H7 (cell line): ENCODE results near the gene PIK3AP1. TPM values are rescaled to one million over a fixed set of nuclear protein-coding genes. Genes with fewer than 3 reads are reported as not detected.

ENCODE experiments used
- DNase-seq: peaks from one replicate; pipeline ENCODE4 v3.0.0; 2012
- H3K27me3 ChIP-seq: 2 replicates; pipeline ENCODE4 v1.6.0; 2011; ENCODE audit warnings: mild to moderate bottlenecking, low read length; ENCODE audit not compliant: control insufficient read depth, insufficient read depth
- H3K36me3 ChIP-seq: replicated peaks from 2 replicates; pipeline ENCODE4 v1.5.1; 2011; ENCODE audit warnings: low read length; ENCODE audit not compliant: control insufficient read depth, insufficient read depth
- H3K4me3 ChIP-seq: 2 replicates; pipeline ENCODE4 v1.5.1; 2011; ENCODE audit warnings: low read depth, mild to moderate bottlenecking, control low read depth, low read length, moderate library complexity; ENCODE audit not compliant: insufficient read depth
- total RNA-seq: library from RNA; depleted of rRNA; stranded (reverse); fragments of >200 nt; shearing (Covaris generic); gene quantifications from 2 replicates; pipeline ENCODE4 v1.2.3, GENCODE V29; 2014

Gene PIK3AP1
- total RNA-seq, 1 experiment from 2014 or later = 1.4 TPM

DNA sequence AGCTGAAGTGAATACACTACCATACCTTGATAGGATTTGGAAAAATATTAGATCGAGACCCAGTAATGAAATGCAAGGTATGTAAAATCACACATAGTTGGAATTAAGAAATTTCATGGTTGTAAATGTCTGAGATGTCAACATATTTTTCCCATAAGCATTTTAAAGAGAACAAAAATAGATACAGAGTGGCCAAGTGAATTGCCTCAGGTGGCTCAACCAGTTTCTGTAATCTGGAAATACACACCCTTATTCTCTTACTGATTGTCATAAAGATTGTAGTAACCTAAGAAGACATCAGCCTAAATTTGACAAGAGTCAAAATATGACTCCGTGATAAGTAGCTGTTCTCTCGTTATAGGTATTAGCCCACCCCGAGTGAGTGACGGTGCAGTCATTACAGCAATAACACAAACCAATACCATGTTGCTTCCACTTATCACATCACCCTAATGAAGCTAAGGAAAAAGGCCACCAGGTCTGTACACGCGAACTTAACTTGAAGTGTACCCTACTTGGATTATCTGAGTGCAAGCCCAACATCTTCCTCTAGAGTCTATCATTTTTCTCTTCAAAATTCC, 23.4 kb downstream of the PIK3AP1 start:
- H3K36me3 ChIP-seq = no peaks in the 10 kb centered on the region
- no peaks in the 10 kb centered on the region for H3K27me3 ChIP-seq
- no peak for DNase-seq

GRCh38 chr10:96695975-96696634, 24.2 kb downstream of the PIK3AP1 start:
- Histone ChIP-seq H3K36me3 (no peaks in the 10 kb centered on the region), H3K4me3 (no peak overlapping the region), H3K27me3 (no peaks in the 10 kb centered on the region)
- DNase-seq = no peak

More for the DNA sequence above, 23.4 kb downstream of the PIK3AP1 start:
- no peak overlapping the region for H3K4me3 ChIP-seq

DNA sequence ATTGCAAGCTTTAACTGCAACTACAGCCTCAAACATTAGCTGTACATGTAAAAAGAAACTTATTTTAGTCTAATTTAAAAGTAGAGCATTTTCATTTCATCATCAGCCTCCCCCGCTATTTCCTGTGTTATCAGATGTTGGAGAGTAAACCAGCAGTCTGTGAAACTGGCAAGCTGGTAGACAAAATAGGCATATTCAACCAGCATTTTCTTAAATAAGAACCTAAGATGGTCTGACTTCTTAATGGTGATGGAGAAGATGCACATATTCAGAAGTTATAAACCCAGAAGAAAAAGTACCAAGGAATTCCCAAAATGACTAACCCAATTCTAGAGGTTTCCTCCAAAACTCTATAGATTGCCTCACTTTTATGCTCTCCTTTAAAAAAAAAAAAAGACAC, 24.9 kb downstream of the PIK3AP1 start:
- Histone ChIP-seq H3K27me3 (no peaks in the 10 kb centered on the region), H3K36me3 (no peaks in the 10 kb centered on the region), H3K4me3 (no peak overlapping the region)
- DNase-seq = no peak

GRCh38 chr10:96693431-96693830, 26.9 kb downstream of the PIK3AP1 start:
- no peak for DNase-seq
- Histone ChIP-seq H3K4me3 (no peak overlapping the region), H3K36me3 (no peaks in the 10 kb centered on the region), H3K27me3 (no peaks in the 10 kb centered on the region)

GRCh38 chr10:96692427-96692826, 27.9 kb downstream of the PIK3AP1 start:
- Histone ChIP-seq H3K27me3 (no peaks in the 10 kb centered on the region), H3K36me3 (no peaks in the 10 kb centered on the region), H3K4me3 (no peak overlapping the region)
- DNase-seq = no peak

DNA sequence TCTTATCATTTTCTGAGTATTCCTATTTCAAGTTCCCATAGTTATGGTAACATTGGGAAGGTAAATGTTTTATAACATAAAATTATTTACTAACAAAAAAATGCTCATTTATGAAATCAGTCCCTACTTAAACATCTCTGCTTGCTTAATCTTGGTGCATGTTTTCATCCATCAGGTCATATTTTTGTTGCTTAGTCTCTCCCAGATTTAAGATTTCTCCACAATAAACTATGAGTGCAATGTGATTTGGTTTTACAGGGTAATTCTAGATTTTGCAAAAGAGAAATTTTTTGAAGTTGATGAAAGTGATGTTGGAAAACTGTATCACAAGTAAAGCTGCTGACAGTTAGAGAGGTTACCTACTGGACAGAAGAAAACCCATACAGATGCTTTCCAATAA, 28.6 kb downstream of the PIK3AP1 start:
- no peaks in the 10 kb centered on the region for H3K27me3 ChIP-seq
- no peak for DNase-seq
- H3K4me3 ChIP-seq = no peak overlapping the region
- H3K36me3 ChIP-seq = no peaks in the 10 kb centered on the region

GRCh38 chr10:96690755-96691730, 29.3 kb downstream of the PIK3AP1 start:
- peak; percentile 46 for DNase-seq
- H3K4me3 ChIP-seq = no peak overlapping the region
- H3K36me3 ChIP-seq = no peaks in the 10 kb centered on the region
- H3K27me3 ChIP-seq = no peaks in the 10 kb centered on the region

DNA sequence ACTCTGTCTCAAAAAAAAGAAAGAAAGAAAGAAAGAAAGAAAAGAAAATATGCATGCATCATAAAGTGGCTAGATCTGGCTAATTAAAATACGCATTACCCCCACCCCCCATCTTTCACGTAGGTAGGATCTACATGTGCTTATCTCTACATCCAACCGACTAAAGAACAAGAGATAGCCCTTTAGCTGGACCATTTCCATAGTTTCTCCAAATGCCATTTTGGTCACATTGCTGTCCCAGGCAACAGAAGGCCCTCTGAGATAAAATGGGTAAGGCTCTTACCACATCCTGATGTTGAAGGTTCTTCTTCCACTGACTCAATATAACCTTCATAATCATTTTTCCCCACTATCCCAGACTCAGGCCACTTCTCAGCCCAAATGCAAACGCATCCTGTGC, 31.5 kb downstream of the PIK3AP1 start:
- no peaks in the 10 kb centered on the region for H3K36me3 ChIP-seq
- no peak for DNase-seq

DNA sequence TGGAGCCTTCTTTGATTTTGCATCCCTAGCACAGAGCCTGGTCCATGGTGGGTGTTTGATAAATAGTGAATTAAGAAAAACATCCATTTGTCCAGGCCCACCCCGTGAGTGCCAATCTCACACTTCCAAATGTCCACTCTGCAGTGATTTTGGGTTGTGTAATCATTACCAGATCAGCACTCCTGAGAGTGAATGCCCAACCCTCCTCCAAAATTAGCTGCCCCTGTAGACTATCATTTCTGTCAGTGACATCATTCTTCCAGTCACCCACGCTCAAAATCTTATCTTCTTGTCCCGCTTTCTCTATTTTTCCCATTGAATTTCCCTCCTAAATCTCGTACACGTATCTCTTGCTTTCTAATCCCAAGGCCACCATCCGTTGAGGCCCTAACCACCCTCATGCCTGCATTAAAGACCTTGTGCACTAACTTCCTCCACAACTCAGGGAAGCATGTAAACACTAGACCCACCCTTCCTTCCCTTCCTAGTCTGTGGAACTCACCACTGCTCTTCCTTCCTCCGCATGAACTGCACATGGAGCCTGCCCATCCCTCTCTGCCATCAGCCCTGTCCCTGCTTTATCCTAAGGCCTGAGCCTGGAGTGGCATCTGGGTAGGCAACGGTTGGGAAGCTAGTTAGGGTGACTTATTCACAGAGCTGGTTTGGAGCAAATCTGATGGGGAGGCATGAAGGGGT, 32.8 kb downstream of the PIK3AP1 start:
- Histone ChIP-seq H3K4me3 (no peak overlapping the region), H3K36me3 (no peaks in the 10 kb centered on the region), H3K27me3 (no peaks in the 10 kb centered on the region)
- DNase-seq = no peak

More for the DNA sequence above, 31.5 kb downstream of the PIK3AP1 start:
- no peaks in the 10 kb centered on the region for H3K27me3 ChIP-seq
- no peak overlapping the region for H3K4me3 ChIP-seq

DNA sequence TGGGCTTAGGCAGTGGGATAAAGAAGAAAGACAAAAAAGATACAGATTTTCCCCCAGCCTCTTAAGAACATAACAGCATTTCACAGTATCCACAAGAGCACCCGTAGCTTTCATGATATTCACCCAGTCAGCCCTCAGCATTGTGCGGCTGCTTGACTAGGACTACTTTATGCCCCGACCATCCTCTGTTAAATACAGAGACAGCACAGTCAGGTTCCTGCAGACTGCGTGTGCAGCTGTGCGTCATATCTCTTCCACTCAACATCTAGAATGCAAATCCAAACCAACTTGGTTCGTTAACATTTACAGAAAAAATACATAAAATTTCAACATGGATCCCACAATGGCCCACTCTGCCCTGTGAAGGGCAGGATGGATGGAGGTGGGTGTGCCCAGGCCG, 33.8 kb downstream of the PIK3AP1 start:
- Histone ChIP-seq H3K27me3 (no peaks in the 10 kb centered on the region), H3K4me3 (no peak overlapping the region), H3K36me3 (no peaks in the 10 kb centered on the region)
- DNase-seq = no peak

DNA sequence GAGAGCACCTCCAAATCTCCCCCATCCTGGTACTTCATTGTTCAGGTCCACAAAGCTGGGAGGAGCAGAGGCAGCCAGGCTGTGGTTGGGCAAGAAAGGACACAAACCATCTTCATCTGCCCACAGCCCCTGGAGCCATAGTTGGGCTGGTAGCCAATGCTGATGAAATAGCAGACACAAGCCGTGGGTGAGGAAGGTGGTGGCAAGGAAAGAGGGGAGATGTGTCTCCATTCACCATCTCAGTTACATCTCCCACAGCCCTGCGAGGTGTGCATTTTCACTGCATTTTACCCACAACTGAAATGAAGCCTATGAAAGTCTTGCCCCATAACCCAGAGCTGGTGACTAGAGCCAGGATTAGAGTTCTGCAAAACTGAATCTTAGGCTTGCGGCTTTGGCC, 35.0 kb downstream of the PIK3AP1 start:
- Histone ChIP-seq H3K27me3 (no peaks in the 10 kb centered on the region), H3K36me3 (no peaks in the 10 kb centered on the region), H3K4me3 (no peak overlapping the region)
- DNase-seq = no peak

- H3K4me3 ChIP-seq = no peak overlapping the region
- no peak for DNase-seq
- no peaks in the 10 kb centered on the region for H3K36me3 ChIP-seq
- no peaks in the 10 kb centered on the region for H3K27me3 ChIP-seq
Observed at GRCh38 chr10:96684826-96685225, 35.5 kb downstream of the PIK3AP1 start.

DNA sequence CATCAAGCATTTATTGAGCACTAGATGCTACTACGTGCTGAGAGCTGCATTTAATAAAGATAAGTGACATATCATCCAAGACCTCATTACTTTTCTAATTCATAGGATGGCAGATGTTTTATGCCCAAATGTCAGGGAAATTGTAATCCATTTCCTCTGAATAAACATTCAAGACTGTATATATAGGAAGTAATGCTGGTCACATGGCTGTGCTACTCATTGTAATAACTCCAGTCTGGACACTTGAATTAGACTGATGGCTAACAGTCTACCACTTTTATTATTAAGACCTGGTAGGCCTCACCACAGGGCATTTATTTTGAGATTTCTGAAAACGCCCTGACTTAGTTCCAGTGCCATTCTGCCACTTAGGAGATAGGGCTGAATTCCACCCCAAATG, 36.6 kb downstream of the PIK3AP1 start:
- no peak for DNase-seq
- Histone ChIP-seq H3K4me3 (no peak overlapping the region), H3K36me3 (no peaks in the 10 kb centered on the region), H3K27me3 (no peaks in the 10 kb centered on the region)

- no peaks in the 10 kb centered on the region for H3K27me3 ChIP-seq
- H3K4me3 ChIP-seq = no peak overlapping the region
- H3K36me3 ChIP-seq = no peaks in the 10 kb centered on the region
- DNase-seq = no peak
Observed at GRCh38 chr10:96683065-96683464, 37.2 kb downstream of the PIK3AP1 start.
